Uterus (tissue), 2 donors: ENCODE results near the gene MESD.

ENCODE experiments used
- POLR2A ChIP-seq, 2 donors: fragments of 450-650 bp; IDR thresholded peaks; one replicate each; pipeline ENCODE4 v1.6.1; 2016; ENCODE audit warnings: antibody characterized with exemption in 2 of 2, mild to moderate bottlenecking in 1 of 2, moderate library complexity in 1 of 2
- TF ChIP-seq, protein P1 (sequence below), 4 experiments: fragments of 200-600 bp in 2 of 4; fragments of 450-650 bp in 2 of 4; sonication (generic) in 2 of 4; IDR thresholded peaks; one replicate each; pipeline ENCODE4 v1.5.1; 2016 to 2019; ENCODE audit warnings: antibody characterized with exemption in 4 of 4, mild to moderate bottlenecking in 2 of 4, moderate library complexity in 1 of 4

DNA sequence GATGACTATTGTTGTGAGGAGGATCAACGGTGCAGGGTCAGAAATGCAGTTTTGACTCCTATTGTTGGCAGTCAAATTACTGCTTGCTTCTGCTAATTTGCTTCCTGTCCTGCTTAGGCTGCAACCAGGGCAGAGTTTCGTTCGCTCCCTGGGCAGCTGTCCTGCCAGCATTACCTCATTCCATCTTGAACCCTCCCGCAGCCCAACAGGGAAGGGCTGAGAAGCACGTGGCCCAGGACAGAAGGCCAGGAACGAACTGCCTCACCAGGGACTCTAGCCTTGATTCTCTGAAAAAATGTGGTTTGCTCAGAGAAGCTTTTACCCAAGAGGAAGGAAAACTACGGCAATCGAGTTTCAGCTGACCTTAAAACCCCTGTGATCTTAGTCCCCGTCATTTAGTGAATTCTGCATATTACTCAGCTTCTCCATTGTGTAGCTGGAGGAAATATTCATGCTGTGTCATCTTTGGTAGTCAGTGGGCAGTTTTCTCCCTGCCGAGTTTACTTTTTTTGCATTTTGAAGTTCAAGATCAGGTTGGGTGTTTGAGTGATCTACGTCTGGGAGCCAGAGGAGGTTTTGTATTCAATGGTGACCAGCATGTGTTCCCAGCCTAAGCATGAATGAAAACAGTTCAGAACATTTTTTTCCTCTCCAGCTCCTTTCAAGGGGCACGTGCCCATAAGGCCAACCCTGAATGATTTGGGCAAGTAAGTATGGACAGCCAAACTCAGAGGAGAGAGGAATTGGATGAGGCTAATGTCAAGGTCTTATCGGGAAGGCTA lies 34.1 kb upstream of the MESD start:
- TF ChIP-seq, protein P1, sequence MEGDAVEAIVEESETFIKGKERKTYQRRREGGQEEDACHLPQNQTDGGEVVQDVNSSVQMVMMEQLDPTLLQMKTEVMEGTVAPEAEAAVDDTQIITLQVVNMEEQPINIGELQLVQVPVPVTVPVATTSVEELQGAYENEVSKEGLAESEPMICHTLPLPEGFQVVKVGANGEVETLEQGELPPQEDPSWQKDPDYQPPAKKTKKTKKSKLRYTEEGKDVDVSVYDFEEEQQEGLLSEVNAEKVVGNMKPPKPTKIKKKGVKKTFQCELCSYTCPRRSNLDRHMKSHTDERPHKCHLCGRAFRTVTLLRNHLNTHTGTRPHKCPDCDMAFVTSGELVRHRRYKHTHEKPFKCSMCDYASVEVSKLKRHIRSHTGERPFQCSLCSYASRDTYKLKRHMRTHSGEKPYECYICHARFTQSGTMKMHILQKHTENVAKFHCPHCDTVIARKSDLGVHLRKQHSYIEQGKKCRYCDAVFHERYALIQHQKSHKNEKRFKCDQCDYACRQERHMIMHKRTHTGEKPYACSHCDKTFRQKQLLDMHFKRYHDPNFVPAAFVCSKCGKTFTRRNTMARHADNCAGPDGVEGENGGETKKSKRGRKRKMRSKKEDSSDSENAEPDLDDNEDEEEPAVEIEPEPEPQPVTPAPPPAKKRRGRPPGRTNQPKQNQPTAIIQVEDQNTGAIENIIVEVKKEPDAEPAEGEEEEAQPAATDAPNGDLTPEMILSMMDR (IDR thresholded peaks at IDR 0.05), result no peak
- TF ChIP-seq POLR2A (IDR thresholded peaks at IDR 0.05), result no peak
